ENCODE results near the gene CD72.

CD72 gene, protein sequence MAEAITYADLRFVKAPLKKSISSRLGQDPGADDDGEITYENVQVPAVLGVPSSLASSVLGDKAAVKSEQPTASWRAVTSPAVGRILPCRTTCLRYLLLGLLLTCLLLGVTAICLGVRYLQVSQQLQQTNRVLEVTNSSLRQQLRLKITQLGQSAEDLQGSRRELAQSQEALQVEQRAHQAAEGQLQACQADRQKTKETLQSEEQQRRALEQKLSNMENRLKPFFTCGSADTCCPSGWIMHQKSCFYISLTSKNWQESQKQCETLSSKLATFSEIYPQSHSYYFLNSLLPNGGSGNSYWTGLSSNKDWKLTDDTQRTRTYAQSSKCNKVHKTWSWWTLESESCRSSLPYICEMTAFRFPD

GRCh38 chr9:35618325-35618727, at the start of gene CD72:
Gene CD72 (minus strand): TSS chr9:35618413. CDS start chr9:35618303, 110 bp downstream.
- DNase-seq: no peak

- no peak for DNase-seq
Observed at GRCh38 chr9:35667939-35668338, 49.7 kb upstream of the CD72 start.

DNA sequence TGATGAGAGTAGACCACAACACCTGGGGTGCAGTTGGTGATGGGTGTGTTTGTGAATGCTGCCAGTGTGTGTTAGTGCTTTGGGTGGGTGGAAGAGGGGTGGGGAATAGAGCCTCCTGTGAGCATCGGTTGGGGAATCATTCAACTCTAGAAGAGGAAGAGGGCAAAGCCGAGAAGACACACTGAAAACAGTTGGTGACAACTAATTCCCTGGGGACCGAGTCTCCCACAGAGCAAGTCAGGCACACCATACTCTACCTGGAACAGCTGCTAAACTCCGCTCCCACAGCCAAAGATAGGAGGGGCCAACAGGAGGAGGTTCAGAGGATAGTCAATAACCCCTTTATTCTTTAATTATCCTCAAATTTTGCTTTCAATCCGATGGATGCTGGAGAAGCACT, 48.3 kb upstream of the CD72 start:
- no peak for DNase-seq

GRCh38 chr9:35666045-35666444, 47.8 kb upstream of the CD72 start:
- DNase-seq: no peak

DNA sequence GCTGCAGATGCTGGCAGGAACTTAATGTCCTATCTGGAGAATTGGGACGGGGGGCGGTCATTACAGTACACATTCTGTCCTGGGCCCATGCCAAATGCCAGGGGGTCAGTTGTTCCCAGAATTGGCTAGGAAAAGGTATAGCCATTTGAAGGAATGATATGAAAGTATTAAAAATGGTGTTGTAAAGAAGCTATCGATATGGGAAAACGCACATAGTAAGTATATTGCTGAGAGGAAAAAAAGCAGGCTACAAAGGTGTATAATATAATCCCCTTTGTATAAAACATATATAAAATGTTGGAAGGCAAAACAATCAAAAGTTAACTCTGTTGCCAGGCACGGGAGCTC, 47.2 kb upstream of the CD72 start:
- DNase-seq: no peak

DNA sequence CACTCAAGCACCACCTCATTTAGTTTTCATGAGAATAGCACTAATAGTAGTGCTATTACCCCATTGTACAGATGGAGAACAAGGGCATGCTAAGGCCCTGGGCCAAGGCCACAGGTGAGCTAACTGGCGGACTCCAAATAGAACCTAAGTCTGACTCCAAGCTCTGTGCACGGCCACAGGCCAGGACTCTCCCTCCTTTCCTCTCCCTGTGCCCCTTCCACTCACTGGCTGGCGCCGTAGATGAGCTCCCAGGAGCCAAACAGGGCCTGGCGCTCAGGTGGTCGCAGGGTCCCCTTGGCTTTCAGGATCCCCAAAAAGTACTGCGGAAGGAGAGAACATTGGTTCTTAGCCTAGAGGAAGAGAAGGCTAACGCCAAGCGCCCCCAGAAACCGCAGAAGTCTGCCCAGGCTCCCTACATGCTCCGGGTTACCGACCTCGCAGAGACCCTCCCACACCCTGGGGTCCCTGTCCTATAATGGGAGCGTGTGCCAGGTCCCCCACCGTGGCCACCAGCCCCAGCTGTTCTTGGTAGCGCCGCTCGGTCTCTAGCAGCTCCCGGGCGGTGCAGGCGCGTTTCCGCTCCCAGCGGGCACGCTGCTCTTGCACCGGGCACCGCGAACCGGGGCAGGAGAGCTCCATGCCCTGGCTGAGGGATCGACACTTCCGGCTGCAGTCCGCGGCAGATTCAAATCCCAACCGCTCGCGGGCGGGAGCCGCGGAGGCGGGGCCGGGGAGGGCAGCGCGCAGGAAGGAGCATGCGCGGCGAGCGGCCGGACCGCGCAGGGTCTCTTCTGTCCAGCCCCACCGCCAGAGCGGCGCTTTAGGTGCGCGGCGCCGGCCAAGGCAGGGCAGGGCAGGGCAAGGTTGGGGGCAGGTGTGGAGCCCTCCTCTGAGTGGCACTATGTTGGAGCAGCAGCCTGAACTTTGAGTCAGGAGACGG, 46.6 kb upstream of the CD72 start, which contains the start of gene ARHGEF39:
TSS of gene ARHGEF39 (minus strand) at position 665 of the 940 bp plus-strand sequence. CDS start at position 639, 26 bp downstream.
- DNase-seq: peak; percentile 72

DNA sequence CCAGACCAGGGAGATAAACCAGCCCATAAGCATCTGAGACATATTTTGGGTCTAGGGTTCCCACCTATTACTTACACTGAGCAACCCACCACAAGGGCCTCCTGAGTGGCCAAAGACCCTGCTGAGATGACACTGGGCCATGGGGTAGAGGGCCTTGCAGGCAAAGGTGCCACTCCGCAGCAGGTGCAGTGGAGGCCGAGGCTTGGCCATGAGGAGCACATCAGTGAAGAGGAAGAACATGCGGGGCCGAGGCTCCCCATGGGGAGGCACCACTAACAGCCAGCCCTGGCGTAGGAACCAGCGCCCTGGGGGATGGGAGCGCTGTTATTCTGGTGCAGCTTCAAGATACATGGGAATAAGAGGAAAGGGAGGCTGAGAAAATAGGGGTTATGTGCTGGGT, 44.2 kb upstream of the CD72 start:
- no peak for DNase-seq

DNA sequence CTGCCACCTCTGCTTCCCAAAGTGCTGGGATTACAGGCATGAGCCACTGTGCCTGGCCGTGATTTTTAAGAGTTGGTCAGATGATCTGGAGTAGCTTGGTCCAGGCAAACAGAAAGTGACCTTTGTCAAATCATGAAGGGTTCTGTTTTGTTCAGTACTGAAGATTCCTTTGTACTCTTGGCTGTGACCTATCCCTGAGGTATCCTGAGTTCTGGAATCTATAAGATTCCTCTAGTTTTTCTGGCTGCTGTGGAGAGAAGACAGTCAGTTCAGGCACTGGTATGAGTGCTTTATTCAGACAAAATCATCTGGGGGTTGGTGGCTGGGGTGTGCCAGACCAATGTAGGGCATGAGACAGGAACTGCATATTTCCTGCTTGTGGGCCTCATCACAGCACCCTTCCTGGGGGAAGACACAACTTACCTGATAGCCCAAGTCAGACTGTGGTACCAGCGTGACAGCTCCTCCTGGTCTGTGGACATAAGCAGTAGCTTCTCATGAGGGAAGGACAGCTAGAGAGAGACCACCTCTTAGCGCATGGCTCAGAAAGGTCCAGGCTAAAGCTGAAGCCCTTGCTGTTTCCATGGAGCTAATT, 43.6 kb upstream of the CD72 start:
- DNase-seq: peak; percentile 71

GRCh38 chr9:35660966-35661415, 42.8 kb upstream of the CD72 start:
- no peak for DNase-seq

DNA sequence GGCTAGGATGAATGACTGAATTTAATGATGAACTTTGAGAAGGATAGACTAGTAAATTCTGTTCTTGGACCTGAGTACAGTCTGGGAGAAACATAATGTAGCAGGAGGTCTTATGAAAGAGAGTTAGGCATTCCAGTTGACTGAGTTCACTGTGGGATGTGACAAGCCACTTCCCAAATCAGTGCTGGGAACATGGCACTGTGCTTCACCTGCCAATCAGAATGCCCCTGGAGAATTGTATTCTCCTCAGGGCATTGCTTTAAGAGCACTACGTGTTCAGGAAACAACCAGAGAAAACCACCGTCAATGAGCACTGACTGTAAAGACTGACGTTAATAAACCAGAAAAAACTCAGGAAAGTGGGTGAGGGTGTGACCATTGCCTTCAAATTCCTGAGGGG, 41.1 kb upstream of the CD72 start:
- DNase-seq: no peak

- DNase-seq: no peak
Observed at GRCh38 chr9:35658968-35659220, 40.7 kb upstream of the CD72 start.

DNA sequence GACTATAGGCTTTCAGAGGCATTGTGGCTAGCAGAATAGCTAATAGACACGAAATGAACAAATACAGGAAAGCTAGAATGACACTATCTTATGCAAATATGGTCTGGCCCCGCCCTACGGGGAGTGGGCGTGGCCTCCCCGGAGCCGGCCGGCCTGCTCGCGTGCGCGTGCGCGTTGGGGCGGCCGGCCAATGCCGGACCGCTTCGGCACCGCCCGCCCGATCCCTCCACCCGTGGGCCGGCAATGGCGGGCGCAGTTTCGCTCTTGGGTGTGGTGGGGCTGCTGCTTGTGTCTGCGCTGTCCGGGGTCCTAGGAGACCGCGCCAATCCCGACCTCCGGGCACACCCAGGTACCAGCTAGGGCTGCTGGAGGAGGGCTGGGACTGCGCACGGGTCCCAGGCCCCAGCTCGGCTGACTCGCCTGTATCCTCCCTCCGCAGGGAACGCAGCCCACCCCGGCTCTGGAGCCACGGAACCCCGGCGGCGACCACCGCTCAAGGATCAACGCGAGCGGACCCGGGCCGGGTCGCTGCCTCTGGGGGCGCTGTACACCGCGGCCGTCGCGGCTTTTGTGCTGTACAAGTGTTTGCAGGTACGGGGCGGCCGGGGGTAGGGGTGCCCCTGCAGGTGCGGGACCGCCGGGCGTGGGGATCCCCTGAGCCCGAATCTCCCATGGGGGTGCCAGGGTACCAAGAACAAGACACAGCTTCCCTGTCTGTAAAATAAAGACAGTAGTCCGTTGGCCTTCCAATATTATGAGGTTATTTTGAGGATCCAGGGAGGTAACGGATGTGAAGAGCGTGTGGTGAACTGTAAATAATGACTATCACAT, 40.1 kb upstream of the CD72 start, which contains the start of gene CCDC107:
TSS of gene CCDC107 (plus strand) at position 156 of the 831 bp plus-strand sequence. CDS start at position 244, 88 bp downstream.
- peak; percentile 86 for DNase-seq

- DNase-seq: peak; percentile 91
Observed at GRCh38 chr9:35657546-35658136, 39.4 kb upstream of the CD72 start, which contains the start of gene RMRP. Gene RMRP (minus strand): TSS chr9:35658019.

DNA sequence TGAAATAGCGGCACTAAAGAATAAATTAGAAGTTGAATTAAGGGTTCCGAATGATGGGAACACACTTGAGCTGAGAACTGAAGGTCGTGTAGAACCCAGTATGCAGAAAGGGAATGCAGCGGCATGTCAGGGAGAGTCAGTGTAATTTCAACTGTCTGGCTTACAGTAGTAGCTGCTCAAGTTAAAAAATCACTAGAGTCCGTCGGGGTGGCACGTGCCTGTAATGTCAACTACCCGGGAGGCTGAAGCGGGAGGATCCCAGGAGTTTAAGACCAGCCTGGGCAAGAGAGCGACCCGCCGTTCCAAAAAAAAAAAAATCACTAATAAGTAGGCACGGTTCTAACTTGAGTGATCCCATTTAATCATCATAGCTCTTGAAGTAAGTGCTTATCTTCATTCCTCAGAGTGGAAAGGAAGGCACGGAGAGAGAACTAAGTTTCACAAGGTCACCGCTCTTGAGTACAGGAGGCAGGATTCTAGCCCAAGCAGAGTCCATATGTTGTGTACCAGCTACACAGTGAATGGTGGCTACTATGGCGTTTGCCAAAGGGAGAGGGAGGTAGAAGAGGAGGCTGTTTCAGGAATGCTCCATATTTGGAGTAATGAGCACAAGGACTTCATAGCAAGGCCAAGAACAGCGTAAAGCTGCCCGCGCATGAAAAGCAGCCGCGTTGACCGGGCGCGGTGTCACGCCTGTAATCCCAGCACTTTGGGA, 38.8 kb upstream of the CD72 start:
- DNase-seq: no peak

GRCh38 chr9:35656348-35656747, 38.1 kb upstream of the CD72 start:
- no peak for DNase-seq

- no peak for DNase-seq
Observed at GRCh38 chr9:35653611-35654010, 35.4 kb upstream of the CD72 start.

DNA sequence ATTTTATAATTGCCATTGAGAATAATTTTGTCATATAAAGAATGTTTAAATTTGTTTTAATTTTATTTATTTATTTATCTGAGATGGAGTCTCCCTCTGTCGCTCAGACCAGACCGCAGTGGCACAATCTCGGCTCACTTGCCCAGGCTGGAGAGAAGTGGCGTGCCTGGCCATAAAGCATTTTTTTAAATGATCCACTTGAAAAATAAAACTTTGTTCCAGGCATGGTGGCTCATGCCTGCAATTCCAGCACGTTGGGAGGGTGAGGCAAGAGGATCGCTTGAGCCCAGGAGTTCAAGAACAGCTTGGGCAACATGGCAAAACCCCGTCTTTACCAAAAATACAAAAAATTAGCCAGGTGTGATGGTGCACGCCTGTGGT, 34.6 kb upstream of the CD72 start:
- DNase-seq: no peak

DNA sequence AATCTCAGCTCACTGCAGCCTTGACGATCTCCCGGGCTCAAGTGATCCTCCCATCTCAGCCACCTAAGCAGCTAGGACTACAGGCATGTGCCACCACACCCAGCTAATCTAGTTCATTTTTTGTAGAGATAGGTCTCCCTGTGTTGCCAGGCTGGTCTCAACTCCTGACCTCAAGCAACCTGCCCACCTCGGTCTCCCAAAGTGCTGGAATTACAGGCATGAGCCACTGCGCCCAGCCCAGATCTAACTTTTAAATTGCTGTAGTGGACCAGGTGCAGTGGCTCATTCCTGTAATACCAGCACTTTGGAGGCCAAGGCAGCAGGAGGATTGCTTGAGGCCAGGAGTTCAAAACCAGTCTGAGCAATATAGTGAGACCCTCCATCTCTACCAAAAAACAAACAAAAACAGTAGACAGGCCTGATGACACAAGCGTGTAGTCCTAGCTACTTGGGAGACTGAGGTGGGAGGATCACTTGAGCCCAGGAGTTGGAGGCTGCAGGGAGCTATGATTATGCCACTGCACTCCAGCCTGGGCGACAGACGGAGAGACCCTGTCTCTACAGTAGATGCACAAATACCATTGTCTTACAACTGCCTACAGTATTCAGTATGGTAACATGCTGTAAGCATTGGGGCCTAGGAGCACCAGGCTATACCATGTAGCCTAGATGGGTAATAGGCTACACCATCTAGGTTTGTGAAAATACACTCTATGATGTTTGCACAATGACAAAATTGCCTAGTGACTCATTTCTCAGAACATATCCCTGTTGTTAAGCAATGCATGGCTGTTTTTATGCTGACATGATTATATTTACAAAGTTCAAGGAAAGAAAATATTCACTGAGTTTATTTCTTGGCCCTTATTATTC, 34.0 kb upstream of the CD72 start:
- no peak for DNase-seq

DNA sequence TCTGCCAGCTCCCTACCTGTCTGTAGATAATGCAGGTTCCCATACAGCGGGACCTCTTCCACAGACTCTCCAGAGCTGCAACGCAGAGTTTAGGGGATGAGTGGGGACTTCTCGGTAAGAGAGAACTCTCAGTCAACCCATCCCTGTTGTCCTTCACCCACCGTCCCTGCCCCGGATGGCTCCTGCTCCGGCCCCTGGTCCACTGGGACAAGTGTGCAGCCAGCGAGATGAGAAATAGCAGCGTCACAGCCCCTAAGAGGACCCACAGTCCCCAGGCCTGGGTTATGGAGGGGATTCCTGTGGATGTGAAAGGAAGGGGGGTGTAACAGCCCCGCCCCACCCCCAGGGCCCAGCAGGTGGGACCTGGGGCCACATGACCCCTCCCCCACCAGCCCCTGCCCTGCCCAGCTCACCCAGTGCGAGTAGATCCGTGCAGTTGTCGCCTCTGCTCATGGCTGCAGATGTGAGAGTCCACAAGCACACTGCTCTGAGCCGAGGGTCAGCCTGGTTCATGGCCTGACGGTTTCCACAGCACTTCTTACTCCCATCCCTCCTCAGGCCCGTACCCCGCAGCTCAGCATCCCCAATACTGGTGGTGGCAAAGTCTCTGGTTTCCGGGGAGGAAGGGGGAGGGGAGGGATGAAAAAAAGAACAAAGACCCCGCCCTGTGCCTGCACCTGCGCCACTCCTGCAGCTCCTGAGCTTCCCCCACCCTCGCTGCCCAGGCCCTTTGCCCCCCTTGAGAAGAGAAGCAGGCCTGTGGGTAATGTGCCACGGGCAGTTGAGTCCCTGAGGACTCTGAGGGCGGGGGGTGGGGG, 32.3 kb upstream of the CD72 start, which contains the start of gene SIT1:
TSS of gene SIT1 (minus strand) at position 591 of the 818 bp plus-strand sequence. CDS start at position 513, 78 bp downstream.
- peak; percentile 48 for DNase-seq
